HG02840 (cell line): ENCODE results near the gene LTA.

Experiments used
- ATAC-seq: cut with Tn5 transposase; IDR thresholded peaks from one replicate; pipeline ENCODE4 v1.9.1; 2021; ENCODE audit warnings: mild to moderate bottlenecking, moderate library complexity, moderate number of reproducible peaks; ENCODE audit not compliant: unreplicated experiment, low FRiP score

LTA gene

DNA sequence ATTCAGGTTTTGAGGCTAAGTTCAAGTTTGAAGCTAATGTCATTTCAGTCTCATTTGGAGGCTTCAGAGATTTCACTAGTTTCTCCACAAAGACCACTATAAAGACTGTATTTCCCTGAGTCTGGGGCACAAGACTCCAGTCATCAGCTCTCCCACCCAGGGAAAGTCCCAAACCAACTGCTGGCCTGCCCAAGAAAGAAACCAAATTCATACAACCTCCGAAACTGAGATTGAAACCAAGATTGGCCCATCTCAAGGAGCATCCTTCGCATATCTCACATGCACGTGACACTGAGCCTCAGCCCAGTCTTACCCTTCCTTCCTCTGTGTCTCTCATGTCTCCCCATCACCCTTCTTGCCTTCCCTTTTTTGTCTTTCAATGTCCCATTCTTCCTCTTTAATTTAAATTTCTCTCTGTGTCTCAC, 3.5 kb upstream of the LTA start:
- ATAC-seq, result peak; percentile 73

DNA sequence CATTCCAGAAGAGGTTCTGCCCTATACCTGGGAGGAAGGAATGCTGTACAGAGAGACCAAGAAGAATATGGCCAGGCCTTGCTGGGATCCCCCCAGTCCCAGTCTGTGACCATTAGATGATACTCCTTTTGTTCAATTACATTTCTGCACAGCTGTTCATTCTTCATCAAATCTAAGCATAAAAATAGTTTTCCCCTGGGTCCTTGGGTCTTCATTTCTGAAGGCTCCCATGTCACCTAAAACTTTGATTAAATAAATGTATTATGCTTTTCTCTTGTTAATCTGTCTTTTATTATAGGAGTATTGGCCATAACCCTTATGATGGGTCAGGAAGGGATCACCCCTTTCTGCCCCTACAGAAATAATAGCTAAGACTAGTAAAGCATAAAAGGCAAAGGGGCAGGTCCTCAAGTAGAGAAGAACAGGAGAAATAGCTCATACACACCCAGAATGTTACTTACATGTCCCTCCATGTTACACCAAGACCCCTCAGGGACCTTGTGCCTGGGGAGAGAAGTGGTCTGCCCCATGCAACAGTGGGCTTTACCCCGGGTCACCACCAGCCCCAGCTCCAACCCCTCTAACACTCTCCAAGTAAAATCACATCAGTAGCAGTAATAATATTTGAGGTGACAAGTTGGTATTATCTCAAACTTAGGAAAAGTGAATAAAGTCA, 2.1 kb upstream of the LTA start:
- ATAC-seq, result no peak

DNA sequence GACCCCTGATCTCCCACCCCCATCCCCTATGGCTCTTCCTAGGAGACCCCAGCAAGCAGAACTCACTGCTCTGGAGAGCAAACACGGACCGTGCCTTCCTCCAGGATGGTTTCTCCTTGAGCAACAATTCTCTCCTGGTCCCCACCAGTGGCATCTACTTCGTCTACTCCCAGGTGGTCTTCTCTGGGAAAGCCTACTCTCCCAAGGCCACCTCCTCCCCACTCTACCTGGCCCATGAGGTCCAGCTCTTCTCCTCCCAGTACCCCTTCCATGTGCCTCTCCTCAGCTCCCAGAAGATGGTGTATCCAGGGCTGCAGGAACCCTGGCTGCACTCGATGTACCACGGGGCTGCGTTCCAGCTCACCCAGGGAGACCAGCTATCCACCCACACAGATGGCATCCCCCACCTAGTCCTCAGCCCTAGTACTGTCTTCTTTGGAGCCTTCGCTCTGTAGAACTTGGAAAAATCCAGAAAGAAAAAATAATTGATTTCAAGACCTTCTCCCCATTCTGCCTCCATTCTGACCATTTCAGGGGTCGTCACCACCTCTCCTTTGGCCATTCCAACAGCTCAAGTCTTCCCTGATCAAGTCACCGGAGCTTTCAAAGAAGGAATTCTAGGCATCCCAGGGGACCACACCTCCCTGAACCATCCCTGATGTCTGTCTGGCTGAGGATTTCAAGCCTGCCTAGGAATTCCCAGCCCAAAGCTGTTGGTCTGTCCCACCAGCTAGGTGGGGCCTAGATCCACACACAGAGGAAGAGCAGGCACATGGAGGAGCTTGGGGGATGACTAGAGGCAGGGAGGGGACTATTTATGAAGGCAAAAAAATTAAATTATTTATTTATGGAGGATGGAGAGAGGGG, 1.4 kb downstream of the LTA start:
- no peak for ATAC-seq

DNA sequence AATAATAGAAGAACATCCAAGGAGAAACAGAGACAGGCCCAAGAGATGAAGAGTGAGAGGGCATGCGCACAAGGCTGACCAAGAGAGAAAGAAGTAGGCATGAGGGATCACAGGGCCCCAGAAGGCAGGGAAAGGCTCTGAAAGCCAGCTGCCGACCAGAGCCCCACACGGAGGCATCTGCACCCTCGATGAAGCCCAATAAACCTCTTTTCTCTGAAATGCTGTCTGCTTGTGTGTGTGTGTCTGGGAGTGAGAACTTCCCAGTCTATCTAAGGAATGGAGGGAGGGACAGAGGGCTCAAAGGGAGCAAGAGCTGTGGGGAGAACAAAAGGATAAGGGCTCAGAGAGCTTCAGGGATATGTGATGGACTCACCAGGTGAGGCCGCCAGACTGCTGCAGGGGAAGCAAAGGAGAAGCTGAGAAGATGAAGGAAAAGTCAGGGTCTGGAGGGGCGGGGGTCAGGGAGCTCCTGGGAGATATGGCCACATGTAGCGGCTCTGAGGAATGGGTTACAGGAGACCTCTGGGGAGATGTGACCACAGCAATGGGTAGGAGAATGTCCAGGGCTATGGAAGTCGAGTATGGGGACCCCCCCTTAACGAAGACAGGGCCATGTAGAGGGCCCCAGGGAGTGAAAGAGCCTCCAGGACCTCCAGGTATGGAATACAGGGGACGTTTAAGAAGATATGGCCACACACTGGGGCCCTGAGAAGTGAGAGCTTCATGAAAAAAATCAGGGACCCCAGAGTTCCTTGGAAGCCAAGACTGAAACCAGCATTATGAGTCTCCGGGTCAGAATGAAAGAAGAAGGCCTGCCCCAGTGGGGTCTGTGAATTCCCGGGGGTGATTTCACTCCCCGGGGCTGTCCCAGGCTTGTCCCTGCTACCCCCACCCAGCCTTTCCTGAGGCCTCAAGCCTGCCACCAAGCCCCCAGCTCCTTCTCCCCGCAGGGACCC, 2.3 kb downstream of the LTA start:
- ATAC-seq, result no peak

DNA sequence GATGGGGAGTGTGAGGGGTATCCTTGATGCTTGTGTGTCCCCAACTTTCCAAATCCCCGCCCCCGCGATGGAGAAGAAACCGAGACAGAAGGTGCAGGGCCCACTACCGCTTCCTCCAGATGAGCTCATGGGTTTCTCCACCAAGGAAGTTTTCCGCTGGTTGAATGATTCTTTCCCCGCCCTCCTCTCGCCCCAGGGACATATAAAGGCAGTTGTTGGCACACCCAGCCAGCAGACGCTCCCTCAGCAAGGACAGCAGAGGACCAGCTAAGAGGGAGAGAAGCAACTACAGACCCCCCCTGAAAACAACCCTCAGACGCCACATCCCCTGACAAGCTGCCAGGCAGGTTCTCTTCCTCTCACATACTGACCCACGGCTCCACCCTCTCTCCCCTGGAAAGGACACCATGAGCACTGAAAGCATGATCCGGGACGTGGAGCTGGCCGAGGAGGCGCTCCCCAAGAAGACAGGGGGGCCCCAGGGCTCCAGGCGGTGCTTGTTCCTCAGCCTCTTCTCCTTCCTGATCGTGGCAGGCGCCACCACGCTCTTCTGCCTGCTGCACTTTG, 3.3 kb downstream of the LTA start, which contains the start of gene TNF:
Gene TNF (plus strand): TSS at position 231 of the 567 bp plus-strand sequence. CDS start 177 bp downstream, at position 408.
- no peak for ATAC-seq

DNA sequence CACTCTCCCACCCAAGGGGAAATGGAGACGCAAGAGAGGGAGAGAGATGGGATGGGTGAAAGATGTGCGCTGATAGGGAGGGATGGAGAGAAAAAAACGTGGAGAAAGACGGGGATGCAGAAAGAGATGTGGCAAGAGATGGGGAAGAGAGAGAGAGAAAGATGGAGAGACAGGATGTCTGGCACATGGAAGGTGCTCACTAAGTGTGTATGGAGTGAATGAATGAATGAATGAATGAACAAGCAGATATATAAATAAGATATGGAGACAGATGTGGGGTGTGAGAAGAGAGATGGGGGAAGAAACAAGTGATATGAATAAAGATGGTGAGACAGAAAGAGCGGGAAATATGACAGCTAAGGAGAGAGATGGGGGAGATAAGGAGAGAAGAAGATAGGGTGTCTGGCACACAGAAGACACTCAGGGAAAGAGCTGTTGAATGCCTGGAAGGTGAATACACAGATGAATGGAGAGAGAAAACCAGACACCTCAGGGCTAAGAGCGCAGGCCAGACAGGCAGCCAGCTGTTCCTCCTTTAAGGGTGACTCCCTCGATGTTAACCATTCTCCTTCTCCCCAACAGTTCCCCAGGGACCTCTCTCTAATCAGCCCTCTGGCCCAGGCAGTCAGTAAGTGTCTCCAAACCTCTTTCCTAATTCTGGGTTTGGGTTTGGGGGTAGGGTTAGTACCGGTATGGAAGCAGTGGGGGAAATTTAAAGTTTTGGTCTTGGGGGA, 4.0 kb downstream of the LTA start:
- no peak for ATAC-seq

DNA sequence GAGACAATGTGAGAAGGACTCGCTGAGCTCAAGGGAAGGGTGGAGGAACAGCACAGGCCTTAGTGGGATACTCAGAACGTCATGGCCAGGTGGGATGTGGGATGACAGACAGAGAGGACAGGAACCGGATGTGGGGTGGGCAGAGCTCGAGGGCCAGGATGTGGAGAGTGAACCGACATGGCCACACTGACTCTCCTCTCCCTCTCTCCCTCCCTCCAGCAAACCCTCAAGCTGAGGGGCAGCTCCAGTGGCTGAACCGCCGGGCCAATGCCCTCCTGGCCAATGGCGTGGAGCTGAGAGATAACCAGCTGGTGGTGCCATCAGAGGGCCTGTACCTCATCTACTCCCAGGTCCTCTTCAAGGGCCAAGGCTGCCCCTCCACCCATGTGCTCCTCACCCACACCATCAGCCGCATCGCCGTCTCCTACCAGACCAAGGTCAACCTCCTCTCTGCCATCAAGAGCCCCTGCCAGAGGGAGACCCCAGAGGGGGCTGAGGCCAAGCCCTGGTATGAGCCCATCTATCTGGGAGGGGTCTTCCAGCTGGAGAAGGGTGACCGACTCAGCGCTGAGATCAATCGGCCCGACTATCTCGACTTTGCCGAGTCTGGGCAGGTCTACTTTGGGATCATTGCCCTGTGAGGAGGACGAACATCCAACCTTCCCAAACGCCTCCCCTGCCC, 4.9 kb downstream of the LTA start:
- no peak for ATAC-seq

DNA sequence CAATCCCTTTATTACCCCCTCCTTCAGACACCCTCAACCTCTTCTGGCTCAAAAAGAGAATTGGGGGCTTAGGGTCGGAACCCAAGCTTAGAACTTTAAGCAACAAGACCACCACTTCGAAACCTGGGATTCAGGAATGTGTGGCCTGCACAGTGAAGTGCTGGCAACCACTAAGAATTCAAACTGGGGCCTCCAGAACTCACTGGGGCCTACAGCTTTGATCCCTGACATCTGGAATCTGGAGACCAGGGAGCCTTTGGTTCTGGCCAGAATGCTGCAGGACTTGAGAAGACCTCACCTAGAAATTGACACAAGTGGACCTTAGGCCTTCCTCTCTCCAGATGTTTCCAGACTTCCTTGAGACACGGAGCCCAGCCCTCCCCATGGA, 5.5 kb downstream of the LTA start:
- ATAC-seq, result no peak

DNA sequence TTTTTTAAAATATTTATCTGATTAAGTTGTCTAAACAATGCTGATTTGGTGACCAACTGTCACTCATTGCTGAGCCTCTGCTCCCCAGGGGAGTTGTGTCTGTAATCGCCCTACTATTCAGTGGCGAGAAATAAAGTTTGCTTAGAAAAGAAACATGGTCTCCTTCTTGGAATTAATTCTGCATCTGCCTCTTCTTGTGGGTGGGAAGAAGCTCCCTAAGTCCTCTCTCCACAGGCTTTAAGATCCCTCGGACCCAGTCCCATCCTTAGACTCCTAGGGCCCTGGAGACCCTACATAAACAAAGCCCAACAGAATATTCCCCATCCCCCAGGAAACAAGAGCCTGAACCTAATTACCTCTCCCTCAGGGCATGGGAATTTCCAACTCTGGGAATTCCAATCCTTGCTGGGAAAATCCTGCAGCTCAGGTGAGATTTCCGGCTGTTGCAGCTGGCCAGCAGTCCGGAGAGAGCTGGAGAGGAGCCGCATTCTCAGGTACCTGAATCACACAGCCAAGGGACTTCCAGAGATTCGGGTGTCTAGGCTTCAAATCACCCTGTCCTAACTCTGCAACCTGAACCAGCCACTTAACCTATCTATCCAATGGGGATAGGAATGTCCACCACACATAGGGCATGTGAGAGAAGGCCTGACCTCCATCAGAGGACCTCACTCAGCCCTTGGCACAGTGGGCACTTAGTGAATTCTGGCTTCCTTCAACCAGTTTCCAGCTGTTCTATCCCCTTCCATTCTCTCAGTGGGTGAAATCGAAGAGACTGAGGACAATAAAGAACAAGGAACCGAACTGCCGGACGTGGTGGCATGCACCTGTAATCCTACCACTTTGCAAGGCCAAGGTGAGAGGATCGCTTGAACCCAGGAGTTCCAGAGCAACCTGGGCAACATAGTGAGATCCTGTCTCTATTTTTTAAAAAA, 6.4 kb downstream of the LTA start:
- ATAC-seq, result no peak

DNA sequence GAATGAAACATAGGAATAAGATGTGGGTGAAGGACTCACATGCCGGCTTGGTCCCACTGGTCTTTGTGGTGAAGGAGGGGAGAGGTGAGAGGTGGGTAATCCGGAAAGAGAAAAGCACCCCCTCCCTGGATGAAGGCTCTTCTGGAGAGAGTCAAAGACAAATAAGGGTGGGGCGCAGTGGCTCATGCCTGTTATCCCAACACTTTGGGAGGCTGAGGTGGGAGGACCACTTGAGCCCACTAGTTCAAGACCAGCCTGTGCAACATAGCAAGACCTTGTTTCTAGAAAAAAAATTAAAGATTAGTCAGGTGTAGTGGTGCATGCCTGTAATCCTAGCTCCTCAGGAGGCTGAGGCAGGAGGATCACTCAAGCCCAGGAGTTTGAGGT, 7.0 kb downstream of the LTA start:
- no peak for ATAC-seq

DNA sequence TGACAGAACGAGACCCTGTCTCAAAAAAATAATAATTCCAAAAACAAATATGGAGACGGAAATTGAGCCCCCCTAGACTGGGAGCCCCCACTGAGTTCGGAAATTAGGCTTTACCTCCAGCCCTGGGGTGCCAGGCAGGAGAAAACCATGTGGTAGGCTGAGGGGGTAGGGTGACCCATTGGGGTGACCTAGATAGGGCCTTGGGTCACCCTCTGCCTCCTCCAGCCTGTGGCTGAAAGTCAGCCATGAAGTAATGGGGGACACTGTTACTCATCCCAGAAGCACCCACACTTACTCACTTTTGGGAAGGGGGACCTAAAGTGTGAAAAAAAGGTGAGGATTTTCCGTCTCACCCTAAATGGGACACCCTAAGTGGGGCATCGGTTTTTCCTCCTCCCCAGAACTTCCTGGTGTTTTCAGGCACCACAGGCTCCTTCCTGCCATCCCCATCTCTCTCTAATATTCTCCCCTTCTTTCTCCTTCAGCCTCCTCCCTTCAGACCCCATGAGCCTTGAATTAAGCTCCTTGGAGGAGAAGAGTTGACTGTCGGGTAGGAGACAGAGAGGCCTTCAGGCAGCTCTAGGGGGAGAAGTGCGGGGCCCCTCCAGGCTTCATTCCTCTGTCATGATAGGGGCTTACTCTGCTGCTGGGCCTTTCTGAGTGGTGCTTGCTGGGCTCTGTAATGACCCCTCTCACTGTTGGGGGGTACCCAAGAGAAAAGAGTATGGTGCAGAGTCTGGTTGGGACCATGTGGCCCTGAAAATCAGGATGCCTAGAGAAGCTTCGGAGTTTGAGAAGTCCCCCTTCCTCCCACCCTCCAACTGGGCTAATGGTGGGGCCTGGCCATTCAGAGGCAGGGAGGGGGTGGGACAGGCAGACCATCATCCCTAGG, 7.7 kb downstream of the LTA start:
- no peak for ATAC-seq

DNA sequence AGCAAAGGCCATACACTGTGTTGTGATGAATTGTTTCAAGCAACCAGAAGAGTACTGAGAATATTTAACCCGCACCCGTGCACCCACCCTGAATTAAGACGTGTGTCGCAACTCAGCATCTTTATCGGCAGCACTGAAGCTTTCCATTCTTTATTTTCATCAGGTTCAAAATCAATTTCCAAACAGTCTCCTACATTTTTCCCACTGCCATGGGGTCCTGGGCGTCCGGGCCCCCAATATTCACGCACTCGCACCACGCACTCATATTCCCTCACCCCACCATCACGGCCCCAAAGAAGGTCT, 8.3 kb downstream of the LTA start:
- no peak for ATAC-seq

DNA sequence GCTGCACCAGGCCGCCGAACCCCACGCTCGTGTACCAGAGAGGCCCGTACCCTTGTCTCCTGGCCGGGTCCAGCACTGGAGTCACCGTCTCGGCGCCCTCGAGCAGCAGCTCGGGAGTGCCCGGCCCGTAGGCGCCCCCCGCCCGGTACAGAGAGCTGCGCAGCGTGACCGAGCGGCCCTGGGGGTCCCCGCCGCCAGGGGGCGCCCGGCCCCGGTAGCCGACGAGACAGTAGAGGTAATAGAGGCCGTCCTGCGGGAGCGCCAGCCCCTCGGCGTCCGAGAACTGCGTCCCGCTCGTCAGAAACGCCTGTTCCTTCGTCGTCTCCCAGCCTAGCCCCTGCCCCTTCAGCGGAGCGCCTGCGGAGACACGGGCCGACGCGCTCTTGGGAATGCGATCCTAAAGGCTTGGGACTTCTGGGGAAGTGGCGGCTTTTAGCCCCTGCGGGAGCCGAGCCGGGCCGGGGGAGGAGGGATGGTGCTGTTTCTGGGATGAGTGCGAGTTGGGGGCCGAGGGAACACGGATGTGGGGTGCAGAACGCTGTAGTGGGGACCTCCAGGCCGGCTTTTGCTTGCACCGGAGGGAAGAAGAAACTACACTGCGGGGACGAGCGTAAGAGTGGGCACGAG, 8.8 kb downstream of the LTA start:
- ATAC-seq, result no peak

DNA sequence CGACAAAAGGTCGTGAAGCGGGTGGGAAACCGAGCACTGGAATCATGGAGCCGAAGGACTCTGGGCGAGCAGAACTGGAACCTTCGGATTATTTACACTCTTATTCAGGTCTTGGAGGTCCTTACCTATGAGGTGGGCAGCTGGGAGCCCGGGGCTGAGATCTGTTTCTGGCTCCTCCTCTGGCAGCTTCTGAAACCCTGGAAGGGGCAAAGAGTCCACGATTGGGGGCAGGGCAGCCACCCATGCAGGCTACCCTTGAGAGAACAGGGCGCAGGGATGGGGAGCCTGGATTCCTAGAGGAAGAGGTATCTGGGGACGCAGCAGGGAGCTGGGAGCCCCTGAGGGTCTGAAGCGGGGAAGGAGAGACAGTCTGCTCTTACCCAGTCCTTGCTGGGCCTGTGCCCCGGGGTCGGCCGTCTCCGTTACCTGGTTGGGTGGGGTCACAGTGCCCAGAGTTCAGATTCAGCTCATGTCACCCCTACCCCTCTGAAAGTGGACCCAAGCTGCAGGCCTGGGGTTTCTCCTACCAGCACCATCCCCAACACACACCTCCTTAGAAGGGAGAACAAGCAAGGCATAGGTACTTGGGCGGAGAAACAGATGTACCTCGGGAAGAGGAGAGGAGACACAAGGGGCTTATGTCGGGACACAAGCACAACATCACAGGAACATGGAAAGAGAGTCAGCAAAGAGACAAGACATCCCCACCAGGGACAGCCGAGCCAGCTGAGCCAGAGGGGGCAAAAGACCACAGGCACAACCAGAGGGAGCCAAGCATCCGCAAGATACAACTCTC, 9.5 kb downstream of the LTA start:
- no peak for ATAC-seq

DNA sequence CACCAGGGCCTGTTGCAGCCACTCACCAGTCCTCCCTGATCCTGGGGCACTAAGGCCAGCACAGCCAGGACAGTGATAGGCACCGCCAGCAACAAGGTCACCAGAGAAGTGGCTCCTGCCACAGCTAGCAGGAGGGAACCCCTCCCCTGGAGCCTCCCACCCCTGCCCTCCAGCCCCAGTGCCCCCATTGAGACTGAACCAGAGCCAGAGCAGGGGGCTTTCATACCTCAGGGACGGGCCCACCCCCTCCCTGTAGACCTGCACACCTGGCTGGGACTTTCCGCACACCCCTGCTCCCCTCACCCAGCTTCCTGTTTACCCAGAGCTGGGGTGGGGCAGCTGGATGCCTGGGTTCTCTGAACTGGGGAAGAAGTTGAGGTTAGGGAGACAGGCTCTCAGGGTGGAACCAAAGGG, 10.1 kb downstream of the LTA start, which contains the start of gene LTB:
Gene LTB (minus strand): TSS at position 195 of the 414 bp plus-strand sequence. CDS start 7 bp downstream, at position 188.
- ATAC-seq, result no peak

DNA sequence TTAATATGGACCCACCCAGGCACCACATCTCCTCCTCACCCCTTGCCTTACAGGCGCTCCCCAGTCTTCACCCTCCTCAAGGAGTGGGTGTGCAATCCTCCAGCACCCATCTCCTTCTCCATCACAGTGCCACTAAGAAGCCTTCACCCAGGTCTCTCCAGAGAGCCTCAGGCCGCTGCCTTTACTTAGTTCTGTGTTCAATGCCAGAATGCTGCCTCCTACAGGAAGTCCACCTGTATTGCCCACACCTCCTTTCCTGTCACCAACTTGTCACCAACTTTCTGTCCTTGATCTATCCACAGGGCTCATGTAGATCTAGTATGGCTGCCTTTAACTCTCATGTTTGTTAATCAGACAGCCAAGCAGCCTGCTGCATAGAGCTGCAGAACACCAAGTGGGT, 13.4 kb downstream of the LTA start:
- no peak for ATAC-seq
